BJ (cell line): ENCODE measurements around the gene TULP3. TPM values are rescaled to one million over a fixed set of nuclear protein-coding genes. Genes with fewer than 3 reads are reported as not detected.

ENCODE experiments used
- CTCF ChIA-PET: fragments of 350-600 bp; formaldehyde crosslinking; extraction: SDS; loops from one replicate; lab custom pipeline; 2021; ENCODE audit warnings: antibody characterized with exemption, inconsistent platforms; lab: Yijun Ruan, JAX
- POLR2A ChIA-PET: fragments of 300-600 bp; sonication (Branson Sonifier 250); formaldehyde crosslinking; extraction: SDS; loops from one replicate; lab custom pipeline; 2021; ENCODE audit warnings: antibody characterized with exemption; lab: Charles Lee
- DNase-seq: peaks from one replicate; pipeline ENCODE4 v3.0.0-alpha.2; 2011; ENCODE audit warnings: low read depth
- H3K27me3 ChIP-seq: 2 replicates; pipeline ENCODE4 v1.6.0; 2011; ENCODE audit warnings: low read length; ENCODE audit not compliant: control insufficient read depth, insufficient read depth
- H3K36me3 ChIP-seq: 2 replicates; pipeline ENCODE4 v1.5.1; 2011; ENCODE audit warnings: low read length; ENCODE audit not compliant: control insufficient read depth, insufficient read depth
- H3K4me3 ChIP-seq: 2 replicates; pipeline ENCODE4 v1.5.1; 2011; ENCODE audit warnings: low read depth, mild to moderate bottlenecking, control low read depth, low read length
- polyA plus RNA-seq: library from polyadenylated mRNA; depleted of rRNA; stranded (reverse); fragments of >200 nt; gene quantifications from 2 replicates; pipeline ENCODE4 v1.2.3, GENCODE V29; 2011
- TF ChIP-seq, protein P1 (sequence below): IDR thresholded peaks from 2 replicates; pipeline ENCODE4 v1.5.1; 2011; ENCODE audit warnings: low read depth, mild to moderate bottlenecking, control low read depth, inconsistent platforms, low read length, moderate library complexity; ENCODE audit not compliant: insufficient read depth

Gene TULP3
- polyA plus RNA-seq, 1 experiment = 43.7 TPM

DNA sequence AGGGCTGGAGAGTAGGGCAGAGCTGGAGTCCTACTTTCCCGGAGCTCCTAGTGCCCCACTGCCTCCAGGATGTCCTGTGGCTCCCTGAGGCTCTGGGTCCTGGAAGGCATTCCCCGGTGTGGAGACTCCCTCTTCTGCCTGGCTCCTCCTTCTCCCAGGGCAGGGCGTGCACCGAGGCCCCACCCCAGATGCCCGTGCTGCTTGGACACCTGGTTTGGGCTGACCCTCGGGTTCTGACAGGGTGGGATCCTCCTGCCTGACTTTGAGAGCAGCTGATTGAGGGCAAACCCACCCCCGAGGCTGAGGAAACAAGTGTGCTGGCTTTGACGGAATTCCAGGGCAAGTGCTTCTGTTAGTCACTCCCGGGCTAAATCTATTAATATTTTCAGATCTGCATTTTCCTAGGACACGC is 83.9 kb downstream of the TULP3 start:
- TF ChIP-seq, protein P1, sequence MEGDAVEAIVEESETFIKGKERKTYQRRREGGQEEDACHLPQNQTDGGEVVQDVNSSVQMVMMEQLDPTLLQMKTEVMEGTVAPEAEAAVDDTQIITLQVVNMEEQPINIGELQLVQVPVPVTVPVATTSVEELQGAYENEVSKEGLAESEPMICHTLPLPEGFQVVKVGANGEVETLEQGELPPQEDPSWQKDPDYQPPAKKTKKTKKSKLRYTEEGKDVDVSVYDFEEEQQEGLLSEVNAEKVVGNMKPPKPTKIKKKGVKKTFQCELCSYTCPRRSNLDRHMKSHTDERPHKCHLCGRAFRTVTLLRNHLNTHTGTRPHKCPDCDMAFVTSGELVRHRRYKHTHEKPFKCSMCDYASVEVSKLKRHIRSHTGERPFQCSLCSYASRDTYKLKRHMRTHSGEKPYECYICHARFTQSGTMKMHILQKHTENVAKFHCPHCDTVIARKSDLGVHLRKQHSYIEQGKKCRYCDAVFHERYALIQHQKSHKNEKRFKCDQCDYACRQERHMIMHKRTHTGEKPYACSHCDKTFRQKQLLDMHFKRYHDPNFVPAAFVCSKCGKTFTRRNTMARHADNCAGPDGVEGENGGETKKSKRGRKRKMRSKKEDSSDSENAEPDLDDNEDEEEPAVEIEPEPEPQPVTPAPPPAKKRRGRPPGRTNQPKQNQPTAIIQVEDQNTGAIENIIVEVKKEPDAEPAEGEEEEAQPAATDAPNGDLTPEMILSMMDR = no peak
- H3K36me3 ChIP-seq = peaks cover 5% of the 10 kb centered on the region; the same call in 1 of the 2 replicates
- CTCF ChIA-PET = interaction anchor here (1.1 kb wide), 1 partner anchor 59 kb away, joined by 4 read pairs; no protein-coding TSS in a partner anchor
- POLR2A ChIA-PET = no interaction called here
- no peak overlapping the region for H3K4me3 ChIP-seq
- H3K27me3 ChIP-seq = no peaks in the 10 kb centered on the region
- DNase-seq = no peak

DNA sequence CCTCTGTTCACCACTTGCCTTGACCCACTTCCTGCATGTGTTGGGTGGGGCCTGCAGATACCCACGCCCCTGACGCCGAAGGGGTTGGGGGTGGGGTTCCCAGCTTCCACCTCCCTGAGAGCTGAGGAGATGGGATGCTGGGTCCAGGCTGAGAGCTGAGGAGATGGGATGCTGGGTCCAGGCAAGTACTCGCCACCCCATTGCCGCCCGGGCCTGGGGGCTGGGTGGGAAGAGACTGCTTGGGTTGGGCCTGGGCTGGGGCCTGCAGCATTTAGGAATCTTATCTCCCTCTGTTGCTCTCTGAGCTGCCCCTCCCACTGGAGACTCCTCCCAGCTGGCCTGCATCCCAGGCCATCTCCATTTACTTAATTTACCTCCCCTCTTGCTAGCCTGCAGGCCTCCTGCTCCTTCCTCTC is 85.9 kb downstream of the TULP3 start:
- ChIA-PET POLR2A (no interaction called here), CTCF (interaction anchor here (1.2 to 1.4 kb wide), 3 partner anchors 15 to 123 kb away, joined by 3 to 4 read pairs (median 3); no protein-coding TSS in a partner anchor)
- Histone ChIP-seq H3K27me3 (no peaks in the 10 kb centered on the region), H3K36me3 (peaks cover 6% of the 10 kb centered on the region; the same call in 1 of the 2 replicates), H3K4me3 (no peak overlapping the region)
- TF ChIP-seq, protein P1 = no peak
- DNase-seq = no peak

DNA sequence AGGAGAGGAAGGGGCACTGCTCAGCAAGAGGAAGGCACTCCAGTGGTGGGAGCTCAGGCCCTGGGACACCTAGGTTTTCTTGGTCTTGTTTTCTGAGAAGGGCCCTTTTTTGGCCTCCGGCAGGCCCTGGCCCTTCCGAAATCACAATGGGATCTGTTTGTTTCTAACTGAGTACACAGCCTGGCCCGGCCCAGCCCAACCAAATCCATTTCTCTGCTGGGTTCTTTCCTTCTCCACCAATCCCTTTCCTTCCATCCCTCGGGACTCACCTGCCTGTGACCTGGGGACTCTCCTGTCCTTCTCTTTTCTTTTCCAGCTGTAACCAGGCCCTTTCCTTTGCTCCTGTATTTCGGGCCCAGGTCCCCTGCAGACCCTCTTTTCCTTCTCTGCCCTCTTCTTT is 87.1 kb downstream of the TULP3 start:
- POLR2A ChIA-PET = no interaction called here
- no peak for DNase-seq
- no peaks in the 10 kb centered on the region for H3K27me3 ChIP-seq
- CTCF ChIA-PET = interaction anchor here (1.2 to 1.3 kb wide), 2 partner anchors 9 to 34 kb away, joined by 3 to 4 read pairs; no protein-coding TSS in a partner anchor
- peaks cover 6% of the 10 kb centered on the region; the same call in 1 of the 2 replicates for H3K36me3 ChIP-seq
- H3K4me3 ChIP-seq = no peak overlapping the region
- TF ChIP-seq, protein P1 = no peak

DNA sequence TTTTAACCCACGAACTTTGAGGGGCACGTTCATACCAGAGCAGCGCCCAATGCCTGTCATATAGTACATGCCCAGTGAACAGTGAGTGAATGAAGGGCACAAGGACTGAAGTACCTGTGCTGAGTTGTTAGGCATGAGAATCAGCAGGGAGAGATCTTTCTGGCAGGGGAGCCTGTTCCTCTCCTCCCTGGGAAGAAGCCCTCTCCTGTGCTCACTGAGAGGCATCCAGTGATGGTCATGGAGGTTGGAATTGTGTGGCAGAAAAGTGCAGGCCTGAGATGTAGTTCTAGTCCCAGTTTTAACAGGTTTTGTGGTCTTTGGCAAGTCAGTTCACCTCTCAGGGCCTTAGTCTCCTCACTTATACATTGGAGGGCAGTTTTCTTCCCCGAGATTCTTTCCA is 89.1 kb downstream of the TULP3 start:
- POLR2A ChIA-PET = no interaction called here
- H3K36me3 ChIP-seq = peaks cover 5% of the 10 kb centered on the region; the same call in 1 of the 2 replicates

DNA sequence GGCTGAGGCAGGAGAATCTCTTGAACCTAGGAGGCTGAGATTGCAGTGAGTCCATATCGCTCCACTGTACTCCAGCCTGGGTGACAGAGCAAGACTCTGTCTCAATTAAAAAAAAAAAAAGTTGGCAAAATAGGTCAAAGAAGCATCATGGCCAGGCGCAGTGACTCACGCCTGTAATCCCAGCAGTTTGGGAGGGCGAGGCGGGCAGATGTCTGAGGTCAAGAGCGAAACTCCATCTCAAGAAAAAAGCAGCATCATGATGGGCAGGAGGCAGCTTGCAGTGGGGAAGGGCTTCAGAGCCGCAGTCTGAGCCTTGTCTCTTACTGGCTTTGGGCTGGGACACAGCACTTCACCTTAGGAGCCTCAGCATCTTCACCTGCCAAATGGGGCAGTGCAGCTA is 89.9 kb downstream of the TULP3 start:
- peaks cover 5% of the 10 kb centered on the region; the same call in 1 of the 2 replicates for H3K36me3 ChIP-seq
- CTCF ChIA-PET = interaction anchor here (0.6 kb wide), 2 partner anchors 12 to 54 kb away, joined by 3 to 5 read pairs; no protein-coding TSS in a partner anchor
- no peaks in the 10 kb centered on the region for H3K27me3 ChIP-seq
- no peak overlapping the region for H3K4me3 ChIP-seq
- TF ChIP-seq, protein P1 = no peak
- DNase-seq = no peak
- POLR2A ChIA-PET = no interaction called here

More for the DNA sequence above, 89.1 kb downstream of the TULP3 start:
- CTCF ChIA-PET = no interaction called here
- TF ChIP-seq, protein P1 = no peak
- Histone ChIP-seq H3K27me3 (no peaks in the 10 kb centered on the region), H3K4me3 (no peak overlapping the region)
- DNase-seq = no peak
